Measurements from ENCODE around the gene TRIM66. TPM values are rescaled to one million over a fixed set of nuclear protein-coding genes. Genes with fewer than 3 reads are reported as not detected.
"Not testable (repeated sequence)": the region's sequence is repeated elsewhere in the genome, so short reads cannot be mapped to it uniquely, and the experiment has no call there.

The TRIM66 gene
- total RNA-seq, 4 donors from 2014 or later: 11.7 to 19.7 (median 14.3) TPM

GRCh38 chr11:8674859-8675258, 7.6 kb downstream of the TRIM66 start:
- Histone ChIP-seq H3K9me3 (no peaks in the 10 kb centered on the region), H3K4me1 (peaks cover 6 to 15% (median 9%) of the 10 kb centered on the region in 4 donors), H3K27me3 (no peaks in the 10 kb centered on the region), H3K4me3 (no peak overlapping the region), H3K27ac (no peak overlapping the region), H3K36me3 (peaks cover 0 to 10% (median 0%) of the 10 kb centered on the region in 4 donors)
- in situ Hi-C loops (cut with MboI; ENCODE audit: low pct_ligation_motif_present in 1 of 4, low pct_unique_long_range_greater_than_20kb in 1 of 4, low sequenced_read_pairs in 3 of 4) (loop anchor here in 3 of 4 donors (25.0 kb wide), 1 partner anchor 287 kb away; the partner anchor contains the start of gene TMEM9B (in 3 of the 3)), intact Hi-C loops (cut with DNase I; ENCODE audit: low total_unique reads) (no loop called here)
- no peak for DNase-seq
- TF ChIP-seq POLR2AphosphoS5 (IDR thresholded peaks at IDR 0.05): no peak
- no peak for TF ChIP-seq POLR2A (IDR thresholded peaks at IDR 0.05)
- no peak for TF ChIP-seq CTCF (IDR thresholded peaks at IDR 0.05)
- 94% methylated on average over 2 of the region's 2 CpGs for WGBS, 2 donors (ENCODE audit: low coverage in 1 of 2)

DNA sequence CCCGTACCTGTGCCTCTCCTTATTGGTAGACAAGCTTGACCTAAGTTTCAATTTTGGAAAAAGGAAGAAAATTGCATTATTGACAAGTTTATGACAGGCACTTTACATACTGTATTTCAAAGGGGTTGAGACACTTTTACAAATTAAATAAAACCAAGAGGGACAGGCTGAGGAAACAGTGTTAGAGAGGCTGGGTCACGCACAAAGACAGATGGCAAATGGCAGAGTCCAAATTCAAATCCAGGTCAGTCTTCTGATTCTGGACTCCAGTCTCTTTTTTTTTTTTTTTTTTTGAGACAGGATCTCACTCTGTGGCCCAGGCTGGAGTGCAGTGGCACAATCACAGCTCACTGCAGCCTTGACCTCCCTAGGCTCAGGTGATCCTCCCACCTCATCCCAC, 10.1 kb downstream of the TRIM66 start:
- 73 to 91% methylated on average over 2 of the region's 2 CpGs for WGBS, 2 donors (ENCODE audit: low coverage in 1 of 2)
- DNase-seq: no peak
- Histone ChIP-seq H3K36me3 (no peaks in the 10 kb centered on the region), H3K9me3 (no peaks in the 10 kb centered on the region), H3K4me1 (peaks cover 6 to 15% (median 9%) of the 10 kb centered on the region in 4 donors), H3K4me3 (no peak overlapping the region), H3K27me3 (no peaks in the 10 kb centered on the region), H3K27ac (peak overlapping the region; percentile 59 to 82 (median 78))
- intact Hi-C loops (cut with DNase I; ENCODE audit: low total_unique reads): no loop called here
- in situ Hi-C loops (cut with MboI; ENCODE audit: low pct_ligation_motif_present in 1 of 4, low pct_unique_long_range_greater_than_20kb in 1 of 4, low sequenced_read_pairs in 3 of 4): no loop called here
- no peak for TF ChIP-seq CTCF (IDR thresholded peaks at IDR 0.05)

GRCh38 chr11:8671651-8672062, 10.8 kb downstream of the TRIM66 start:
- Histone ChIP-seq H3K4me3 (no peak overlapping the region), H3K36me3 (no peaks in the 10 kb centered on the region), H3K27me3 (no peaks in the 10 kb centered on the region), H3K9me3 (no peaks in the 10 kb centered on the region), H3K27ac (peak overlapping the region; percentile 59 to 82 (median 78)), H3K4me1 (peaks cover 6 to 15% (median 9%) of the 10 kb centered on the region in 4 donors)
- intact Hi-C loops (cut with DNase I; ENCODE audit: low total_unique reads): no loop called here
- in situ Hi-C loops (cut with MboI; ENCODE audit: low pct_ligation_motif_present in 1 of 4, low pct_unique_long_range_greater_than_20kb in 1 of 4, low sequenced_read_pairs in 3 of 4): no loop called here
- 0% methylated on average over 1 of the region's 1 CpG; no CpG with 5 or more reads in 1 of the 2 donors for WGBS, 2 donors (ENCODE audit: low coverage in 1 of 2)
- DNase-seq: no peak
- TF ChIP-seq CTCF (IDR thresholded peaks at IDR 0.05) (no peak), POLR2AphosphoS5 (IDR thresholded peaks at IDR 0.05) (no peak), EP300 (IDR thresholded peaks at IDR 0.05; ENCODE audit: low read depth) (no peak), POLR2A (IDR thresholded peaks at IDR 0.05) (no peak)

GRCh38 chr11:8671193-8671612, 11.3 kb downstream of the TRIM66 start:
- WGBS, 2 donors (ENCODE audit: low coverage in 1 of 2): 61 to 82% methylated on average over 4 of the region's 4 CpGs
- Histone ChIP-seq H3K36me3 (no peaks in the 10 kb centered on the region), H3K27ac (peak overlapping the region; percentile 59 to 82 (median 78)), H3K4me3 (no peak overlapping the region), H3K27me3 (no peaks in the 10 kb centered on the region), H3K4me1 (peaks cover 6 to 15% (median 9%) of the 10 kb centered on the region in 4 donors), H3K9me3 (no peaks in the 10 kb centered on the region)
- TF ChIP-seq POLR2A (IDR thresholded peaks at IDR 0.05): no peak
- no peak for TF ChIP-seq CTCF (IDR thresholded peaks at IDR 0.05)
- peak in 2 of 3 donors; percentile 9 to 24 for TF ChIP-seq POLR2AphosphoS5 (IDR thresholded peaks at IDR 0.05)
- no peak for TF ChIP-seq EP300 (IDR thresholded peaks at IDR 0.05; ENCODE audit: low read depth)
- intact Hi-C loops (cut with DNase I; ENCODE audit: low total_unique reads) (no loop called here), in situ Hi-C loops (cut with MboI; ENCODE audit: low pct_ligation_motif_present in 1 of 4, low pct_unique_long_range_greater_than_20kb in 1 of 4, low sequenced_read_pairs in 3 of 4) (no loop called here)
- DNase-seq: peak; percentile 14

DNA sequence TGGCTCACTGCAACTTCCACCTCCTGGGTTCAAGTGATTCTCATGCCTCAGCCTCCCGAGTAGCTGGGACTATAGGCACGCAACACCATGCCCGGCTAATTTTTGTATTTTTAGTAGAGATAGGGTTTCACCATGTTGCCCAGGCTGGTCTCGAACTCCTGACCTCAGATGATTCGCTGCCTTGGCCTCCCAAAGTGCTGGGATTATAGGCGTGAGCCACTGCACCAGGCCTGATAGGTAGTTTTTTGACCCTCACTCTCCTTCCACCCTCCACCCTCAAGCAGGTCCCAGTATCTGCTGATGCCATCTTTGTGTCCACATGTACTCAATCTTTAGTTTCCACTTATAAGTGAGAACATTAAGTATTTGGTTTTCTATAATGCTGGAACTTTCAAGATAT, 12.4 kb downstream of the TRIM66 start:
- H3K4me3 ChIP-seq; H3K27ac ChIP-seq; H3K9me3 ChIP-seq; DNase-seq; intact Hi-C loops (cut with DNase I; ENCODE audit: low total_unique reads); H3K27me3 ChIP-seq; in situ Hi-C loops (cut with MboI; ENCODE audit: low pct_ligation_motif_present in 1 of 4, low pct_unique_long_range_greater_than_20kb in 1 of 4, low sequenced_read_pairs in 3 of 4); H3K36me3 ChIP-seq: not testable (repeated sequence)
- peaks cover 6 to 15% (median 9%) of the 10 kb centered on the region in 4 donors for H3K4me1 ChIP-seq
- 93% methylated on average over 6 of the region's 6 CpGs; no CpG with 5 or more reads in 1 of the 2 donors for WGBS, 2 donors (ENCODE audit: low coverage in 1 of 2)
